ENCODE measurements around the gene PDCD6IP.

The PDCD6IP gene

DNA sequence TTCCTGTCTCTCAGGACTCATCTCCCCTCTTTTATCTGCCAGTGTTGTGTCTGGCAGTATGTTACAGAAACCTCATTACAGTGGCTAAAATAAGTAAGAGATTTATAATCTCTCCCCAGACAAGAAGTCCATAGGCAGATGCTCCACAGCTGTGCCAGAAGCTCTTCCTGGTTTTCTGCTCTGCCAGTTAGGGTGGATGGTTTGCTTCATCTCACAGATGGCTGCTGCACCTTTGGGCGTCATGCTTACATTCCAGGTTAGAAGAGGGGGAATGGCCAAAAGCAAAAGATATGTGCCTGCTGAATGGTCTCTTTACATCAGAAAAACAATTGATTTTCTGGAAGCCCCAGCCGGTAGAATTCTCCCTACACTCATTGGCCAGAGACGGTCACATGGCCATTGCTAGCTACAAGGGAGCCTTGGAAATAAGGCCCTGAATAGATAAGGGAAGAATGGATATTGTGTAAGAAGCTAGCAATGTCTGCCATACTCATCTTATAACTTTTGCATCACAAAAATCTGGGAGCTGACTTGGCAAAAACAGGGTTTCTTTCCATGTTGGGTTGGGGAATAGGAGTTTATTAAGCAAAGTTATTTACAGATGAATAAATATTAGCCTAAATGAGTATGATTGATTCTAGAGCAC lies 91.1 kb downstream of the PDCD6IP start:
- no peak for DNase-seq (ENCODE audit: low read depth)

DNA sequence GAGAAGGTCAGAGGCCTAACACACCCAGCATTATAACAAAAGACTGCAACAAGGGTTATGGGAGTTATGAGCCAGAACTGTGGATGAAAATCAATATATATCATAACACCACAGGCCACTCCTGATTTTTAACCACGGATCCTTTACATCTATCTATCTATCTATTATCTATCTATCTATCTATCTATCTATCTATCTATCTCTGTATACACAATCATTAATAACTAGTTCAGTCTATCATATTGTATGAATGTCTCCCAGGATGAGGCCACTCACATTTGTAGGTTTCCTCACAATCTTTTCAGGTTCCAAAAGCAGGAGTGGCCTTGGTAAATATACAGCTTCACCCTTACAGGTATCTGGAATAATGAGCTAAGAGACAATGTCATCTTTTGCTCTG lies 94.2 kb downstream of the PDCD6IP start:
- DNase-seq (ENCODE audit: low read depth): no peak

DNA sequence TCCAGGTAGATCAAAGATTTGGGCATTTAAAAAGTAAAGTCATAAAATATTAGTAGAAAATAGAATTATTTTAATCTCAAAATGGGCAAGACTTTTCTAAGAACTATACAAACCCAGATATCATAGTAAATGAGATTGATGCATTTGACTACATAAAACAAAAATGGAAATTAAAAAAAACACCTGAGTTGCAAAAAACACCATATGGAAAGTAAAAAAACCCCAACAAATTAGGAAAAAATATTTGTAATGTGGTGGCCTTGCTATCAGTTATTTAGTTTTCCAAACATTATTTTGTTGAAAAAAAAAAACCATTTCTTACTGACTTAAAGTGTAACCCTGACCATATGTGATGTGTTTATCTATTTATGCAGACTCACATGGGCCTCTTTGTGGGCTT lies 97.2 kb downstream of the PDCD6IP start:
- no peak for DNase-seq (ENCODE audit: low read depth)

- DNase-seq (ENCODE audit: low read depth): no peak
Measured at GRCh38 chr3:33897306-33897705, 98.9 kb downstream of the PDCD6IP start.

DNA sequence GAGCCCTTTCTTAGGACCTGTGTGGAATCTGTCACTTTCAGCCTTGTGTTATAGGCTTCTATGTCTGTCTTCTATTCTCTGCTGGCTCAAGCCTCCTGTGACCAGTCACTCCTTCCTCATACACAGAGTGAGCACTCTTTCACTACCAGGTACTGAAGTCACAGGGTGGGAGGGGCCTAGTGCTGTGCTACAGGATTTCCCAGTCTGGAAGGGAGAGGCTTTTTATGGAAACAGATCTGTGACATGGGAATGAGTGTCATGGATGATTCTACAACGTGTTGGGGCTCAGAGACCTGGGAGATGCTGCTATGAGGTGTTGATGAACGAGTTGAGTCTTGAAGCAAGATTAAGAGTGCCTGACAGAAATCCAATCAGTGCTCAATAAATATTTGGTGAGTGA lies 100.5 kb downstream of the PDCD6IP start:
- DNase-seq (ENCODE audit: low read depth): no peak

DNA sequence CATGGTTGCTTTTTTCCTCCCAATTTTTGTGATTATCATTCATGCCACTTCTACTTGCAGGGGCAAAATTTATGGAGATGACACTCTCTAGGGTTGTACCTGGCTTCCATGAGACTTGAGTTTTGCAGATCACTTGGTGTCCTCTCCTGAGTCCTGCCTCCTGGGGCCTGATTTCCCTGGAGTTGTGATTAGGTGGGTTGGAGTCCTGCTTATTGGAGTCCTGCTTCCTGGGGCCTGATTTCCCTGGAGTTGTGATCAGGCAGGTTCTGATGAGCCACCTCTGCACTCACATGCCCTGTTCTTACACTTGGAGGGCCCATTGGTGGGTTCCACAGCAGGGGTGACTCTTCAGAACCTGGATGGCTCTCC lies 102.0 kb downstream of the PDCD6IP start:
- no peak for DNase-seq (ENCODE audit: low read depth)

DNA sequence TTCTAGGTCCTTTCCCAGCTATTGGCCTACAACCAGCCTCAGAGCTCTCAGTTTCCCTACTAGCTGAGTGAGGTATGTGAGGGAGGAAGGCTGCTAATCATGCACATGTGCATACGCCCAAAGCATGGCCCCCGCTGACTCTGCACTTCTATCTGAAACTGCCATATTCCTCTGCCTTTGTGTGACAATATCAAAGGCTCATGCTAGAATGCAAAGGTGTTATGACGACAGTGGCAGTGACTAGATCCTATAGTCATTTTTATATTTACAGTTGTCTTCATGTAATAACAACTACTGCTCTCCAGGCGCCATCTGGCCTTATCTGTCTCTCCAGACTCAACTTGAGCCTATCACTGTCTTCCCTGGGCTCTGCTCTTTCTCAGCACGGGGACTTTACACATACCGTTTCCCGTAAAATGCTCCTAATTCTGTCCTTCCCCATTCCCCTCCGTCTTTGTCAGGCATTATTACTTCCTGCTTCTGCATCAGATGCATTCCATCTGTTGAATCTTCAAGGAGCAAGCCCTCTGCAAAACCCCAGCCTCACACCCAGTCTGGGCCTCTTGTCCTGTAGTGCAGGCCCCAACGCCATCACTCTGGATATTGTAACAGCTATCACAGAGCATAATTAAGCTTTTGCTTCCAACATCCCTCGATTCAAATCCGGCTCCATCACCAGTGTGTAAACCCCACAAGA lies 102.5 kb downstream of the PDCD6IP start:
- no peak for DNase-seq (ENCODE audit: low read depth)

DNA sequence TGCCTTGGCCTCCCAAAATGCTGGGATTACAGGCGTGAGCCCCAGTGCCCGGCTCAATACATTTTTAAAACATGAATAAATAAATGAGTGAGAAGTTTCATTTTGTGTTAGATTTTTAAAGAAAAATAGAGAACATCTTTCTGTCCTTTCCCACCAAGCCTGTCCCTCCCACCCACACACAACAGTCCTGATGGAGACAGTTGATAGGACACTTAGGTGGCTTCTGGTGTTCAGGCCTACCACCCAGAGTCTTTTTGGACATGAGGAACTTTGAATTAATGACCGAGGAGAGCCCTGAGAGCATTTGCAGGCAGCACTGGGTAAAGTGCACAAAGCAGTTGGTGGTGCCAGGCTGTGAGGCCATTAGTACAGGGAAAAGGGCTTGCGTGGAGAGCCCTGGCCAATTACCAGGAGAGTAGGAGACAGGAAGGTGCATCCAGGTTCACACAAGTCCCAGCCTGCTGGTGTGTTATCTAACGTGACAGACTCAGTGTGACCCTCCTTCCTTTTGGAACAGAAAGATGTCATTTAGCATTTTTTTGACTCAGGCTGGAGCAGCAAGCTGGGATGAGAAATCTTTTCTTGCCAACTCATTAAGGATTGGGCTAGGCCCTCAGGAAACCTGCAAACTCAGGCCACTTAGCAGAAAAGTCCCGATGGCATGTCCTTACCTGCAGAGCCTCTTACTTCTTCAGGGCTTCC lies 103.6 kb downstream of the PDCD6IP start:
- no peak for DNase-seq (ENCODE audit: low read depth)

DNA sequence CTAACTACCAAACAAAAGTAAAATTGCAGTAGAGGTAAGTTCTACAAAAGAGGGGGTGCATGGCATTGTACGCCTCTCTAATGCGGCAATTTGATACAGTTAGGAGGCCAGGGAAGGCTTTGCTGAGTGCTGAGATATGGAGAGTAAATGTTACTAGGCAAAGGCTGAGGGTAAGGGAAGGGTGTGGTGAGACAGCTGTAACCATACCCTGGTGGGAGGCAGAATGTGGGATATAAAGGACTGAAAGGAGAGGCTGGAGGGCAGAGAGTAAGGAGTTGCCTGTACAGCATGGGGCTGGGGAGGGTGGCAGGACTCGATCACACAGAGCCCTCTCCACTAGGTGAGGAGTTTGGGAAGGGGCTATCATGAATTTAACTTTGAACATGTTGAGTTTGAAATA lies 106.3 kb downstream of the PDCD6IP start:
- DNase-seq (ENCODE audit: low read depth): no peak

- DNase-seq (ENCODE audit: low read depth): no peak
Measured at GRCh38 chr3:33908250-33908851, 109.9 kb downstream of the PDCD6IP start.

- DNase-seq (ENCODE audit: low read depth): no peak
Measured at GRCh38 chr3:33909547-33909946, 111.1 kb downstream of the PDCD6IP start.

DNA sequence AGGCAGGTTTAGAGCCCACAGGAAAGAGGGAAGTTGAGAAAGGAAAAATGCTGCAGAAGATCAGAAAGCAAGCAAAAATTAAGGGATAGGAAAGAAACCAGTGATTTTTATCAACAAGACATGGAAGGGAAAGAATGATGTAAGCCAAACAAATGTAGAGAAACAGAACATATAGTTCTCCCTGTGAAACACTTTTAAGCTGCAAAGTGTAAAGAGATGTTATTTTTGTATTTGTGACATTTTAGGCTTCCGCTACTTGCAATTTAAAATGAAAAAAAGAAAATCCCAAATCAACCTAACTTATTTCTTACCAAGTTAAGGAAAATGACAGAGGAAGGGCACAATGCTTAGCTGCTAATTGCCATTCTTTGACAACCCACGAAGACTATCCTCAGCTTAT lies 111.6 kb downstream of the PDCD6IP start:
- no peak for DNase-seq (ENCODE audit: low read depth)

- DNase-seq (ENCODE audit: low read depth): no peak
Measured at GRCh38 chr3:33911525-33912322, 113.3 kb downstream of the PDCD6IP start.

DNA sequence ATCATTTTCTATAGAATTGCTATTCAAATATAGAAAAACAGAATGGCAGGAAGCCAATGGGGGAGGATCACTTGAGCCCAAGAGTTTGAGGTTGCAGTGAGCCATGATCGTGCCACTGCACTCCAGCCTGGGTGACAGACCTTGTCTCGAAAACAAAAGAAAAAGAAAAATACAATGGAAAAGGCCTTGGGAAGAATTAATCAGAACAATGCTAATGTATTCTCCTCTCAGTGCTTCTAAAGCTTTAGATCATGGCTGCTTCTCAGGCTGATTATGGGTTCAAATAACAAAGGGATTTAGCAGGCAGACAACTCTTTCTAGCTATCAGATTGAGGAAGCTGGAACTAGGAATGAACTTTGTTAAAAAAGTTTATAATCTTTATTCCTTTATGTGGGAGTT lies 115.8 kb downstream of the PDCD6IP start:
- no peak for DNase-seq (ENCODE audit: low read depth)

- no peak for DNase-seq (ENCODE audit: low read depth)
Measured at GRCh38 chr3:33914731-33915379, 116.4 kb downstream of the PDCD6IP start.

DNA sequence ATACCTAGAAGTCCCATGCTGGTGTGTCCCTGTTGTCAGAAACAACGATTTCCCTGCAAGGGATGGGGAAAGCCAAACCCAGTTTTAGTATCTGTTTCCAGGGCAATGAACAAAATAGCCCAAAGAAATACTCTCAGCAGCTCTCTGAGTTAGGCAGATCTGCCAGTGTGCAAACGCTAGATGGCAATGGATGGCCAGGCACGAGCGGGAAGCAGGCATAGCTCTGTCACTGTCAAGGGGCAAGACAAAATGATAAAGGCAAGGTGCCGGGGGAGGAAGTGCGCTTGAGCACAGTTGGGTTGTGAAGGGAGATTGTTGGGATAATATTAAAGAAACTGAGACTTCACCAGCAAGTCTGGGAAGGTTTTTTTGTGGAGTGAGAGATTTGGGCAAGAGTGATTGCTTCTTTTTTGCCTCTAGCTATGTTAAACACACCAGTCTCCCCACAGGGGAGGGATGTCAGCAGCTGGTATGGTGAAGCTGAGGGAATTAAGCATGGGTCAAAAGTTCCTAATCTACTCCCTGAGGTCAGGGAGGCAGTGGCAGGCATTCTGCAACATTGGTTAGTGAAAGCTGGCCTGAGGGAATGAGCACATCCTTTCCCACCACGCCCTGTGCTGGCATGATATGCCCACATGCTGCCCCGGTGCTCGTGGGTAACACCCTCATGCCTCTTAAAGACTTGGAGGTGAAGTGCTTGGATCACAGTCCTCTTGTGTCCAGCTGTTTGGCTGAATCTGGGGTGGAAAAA lies 117.5 kb downstream of the PDCD6IP start:
- no peak for DNase-seq (ENCODE audit: low read depth)

- no peak for DNase-seq (ENCODE audit: low read depth)
Measured at GRCh38 chr3:33918126-33918756, 119.8 kb downstream of the PDCD6IP start.

All from fibroblast of the conjunctiva (primary cell).